Transverse colon (tissue), 4 donors: ENCODE results near the gene ABHD17A.

Experiments
- EP300 ChIP-seq: sonication (generic); formaldehyde crosslinking; IDR thresholded peaks from one replicate; pipeline ENCODE4 v1.6.1; 2017; ENCODE audit warnings: antibody characterized with exemption, low read depth
- POLR2A ChIP-seq: fragments of 450-650 bp; IDR thresholded peaks from one replicate; pipeline ENCODE4 v1.6.1; 2016; ENCODE audit warnings: antibody characterized with exemption, mild to moderate bottlenecking, moderate library complexity
- POLR2AphosphoS5 ChIP-seq, 3 donors: sonication (generic); formaldehyde crosslinking; IDR thresholded peaks; one replicate each; pipeline ENCODE4 v1.6.1; 2016; ENCODE audit warnings: antibody characterized with exemption in 3 of 3
- TF ChIP-seq, protein P1 (sequence below), 5 experiments: fragments of 200-600 bp in 3 of 5; fragments of 450-650 bp in 2 of 5; sonication (generic) in 3 of 5; IDR thresholded peaks; 1 replicate in 2 of 5; 2 replicates in 3 of 5; pipeline ENCODE4 v1.5.1; 2016 to 2017; ENCODE audit warnings: antibody characterized with exemption in 5 of 5, inconsistent platforms in 3 of 5, mild to moderate bottlenecking in 2 of 5, moderate library complexity in 1 of 5

DNA sequence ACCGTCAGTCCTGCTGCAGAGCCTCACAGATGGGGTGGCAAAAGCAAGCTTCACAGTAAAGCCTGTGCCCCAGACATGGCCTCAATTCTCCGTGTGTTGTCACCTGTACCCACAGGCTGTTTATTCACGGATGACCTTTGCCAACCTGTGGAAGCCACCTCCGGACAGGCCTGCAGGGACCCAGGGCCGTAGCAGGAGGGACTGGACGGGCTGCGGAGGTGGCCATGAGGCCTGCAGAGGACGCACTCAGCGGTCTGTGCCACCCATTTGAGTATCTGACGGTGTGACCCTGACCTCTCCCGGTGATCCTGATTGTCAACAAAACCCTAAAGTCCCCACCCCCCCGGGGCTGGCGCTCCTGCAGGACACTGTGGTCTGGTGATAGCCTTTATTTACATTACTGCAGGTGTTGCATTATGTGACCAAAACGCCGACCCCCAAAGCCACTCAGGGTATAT, 14.1 kb downstream of the ABHD17A start:
- TF ChIP-seq POLR2A (no peak), EP300 (no peak), POLR2AphosphoS5 (IDR thresholded peaks at IDR 0.05) (no peak)
- TF ChIP-seq, protein P1, sequence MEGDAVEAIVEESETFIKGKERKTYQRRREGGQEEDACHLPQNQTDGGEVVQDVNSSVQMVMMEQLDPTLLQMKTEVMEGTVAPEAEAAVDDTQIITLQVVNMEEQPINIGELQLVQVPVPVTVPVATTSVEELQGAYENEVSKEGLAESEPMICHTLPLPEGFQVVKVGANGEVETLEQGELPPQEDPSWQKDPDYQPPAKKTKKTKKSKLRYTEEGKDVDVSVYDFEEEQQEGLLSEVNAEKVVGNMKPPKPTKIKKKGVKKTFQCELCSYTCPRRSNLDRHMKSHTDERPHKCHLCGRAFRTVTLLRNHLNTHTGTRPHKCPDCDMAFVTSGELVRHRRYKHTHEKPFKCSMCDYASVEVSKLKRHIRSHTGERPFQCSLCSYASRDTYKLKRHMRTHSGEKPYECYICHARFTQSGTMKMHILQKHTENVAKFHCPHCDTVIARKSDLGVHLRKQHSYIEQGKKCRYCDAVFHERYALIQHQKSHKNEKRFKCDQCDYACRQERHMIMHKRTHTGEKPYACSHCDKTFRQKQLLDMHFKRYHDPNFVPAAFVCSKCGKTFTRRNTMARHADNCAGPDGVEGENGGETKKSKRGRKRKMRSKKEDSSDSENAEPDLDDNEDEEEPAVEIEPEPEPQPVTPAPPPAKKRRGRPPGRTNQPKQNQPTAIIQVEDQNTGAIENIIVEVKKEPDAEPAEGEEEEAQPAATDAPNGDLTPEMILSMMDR (IDR thresholded peaks at IDR 0.05), result no peak
